GM12878 (cell line): Measurements from ENCODE around the gene CIROP. TPM values are rescaled to one million over a fixed set of nuclear protein-coding genes. Genes with fewer than 3 reads are reported as not detected.

Experiments used
- ATAC-seq: fragments of 200-7000 bp; cut with Tn5 transposase; 3 replicates; pipeline ENCODE4 v1.9.1; 2020; ENCODE audit warnings: mild to moderate bottlenecking, moderate library complexity
- BruUV-seq: library from RNA; stranded (reverse); fragments of 400-500 nt; replicated peaks from 2 replicates; lab custom pipeline; 2021; lab: Mats Ljungman, UMichigan
- CTCF ChIA-PET: fragments of 300-600 bp; sonication (Branson Sonifier 250); formaldehyde crosslinking; extraction: SDS; loops from one replicate; lab custom pipeline; 2021; ENCODE audit warnings: inconsistent platforms; lab: Yijun Ruan, JAX
- POLR2A ChIA-PET: fragments of 350-600 bp; formaldehyde crosslinking; extraction: SDS; loops from one replicate; lab custom pipeline; 2021; ENCODE audit warnings: inconsistent platforms; lab: Charles Lee
- RAD21 ChIA-PET: fragments of 300-600 bp; sonication (Branson Sonifier 250); formaldehyde crosslinking; loops from one replicate; lab custom pipeline; 2023; ENCODE audit warnings: antibody characterized with exemption; ENCODE audit not compliant: unreplicated experiment; lab: Charles Lee
- SMC1A ChIA-PET: fragments of 300-600 bp; sonication (Branson Sonifier 250); formaldehyde crosslinking; loops from one replicate; lab custom pipeline; 2023; ENCODE audit not compliant: unreplicated experiment, uncharacterized antibody; lab: Charles Lee
- DNase-seq: peaks from one replicate; pipeline ENCODE4 v3.0.0-alpha.2; 2011; ENCODE audit warnings: low read depth, low spot score
- FAIRE-seq: peaks from 3 replicates; lab custom pipeline; 2011; peaks lifted over from hg19 to GRCh38; lab: Jason Lieb, UNC
- H2AFZ ChIP-seq: 2 replicates; pipeline ENCODE4 v1.6.0; 2011; ENCODE audit warnings: low read depth, low read length, control low read depth; ENCODE audit not compliant: control insufficient read depth
- H3K27ac ChIP-seq: 2 replicates; pipeline ENCODE4 v1.5.1; 2011; ENCODE audit warnings: control low read depth; ENCODE audit not compliant: control insufficient read depth, insufficient read depth
- H3K27me3 ChIP-seq, 2 experiments: replicated peaks in 1 of 2; 2 replicates each; pipeline versions ENCODE4 v1.6.0 to v1.6.1; 2011; ENCODE audit warnings: low read length in 1 of 2; ENCODE audit not compliant: control insufficient read depth in 2 of 2, insufficient read depth in 2 of 2
- H3K36me3 ChIP-seq, 2 experiments: 2 replicates each; pipeline ENCODE4 v1.5.1; 2011; ENCODE audit warnings: low read length in 1 of 2; ENCODE audit not compliant: control insufficient read depth in 2 of 2, insufficient read depth in 2 of 2
- H3K4me1 ChIP-seq: 2 replicates; pipeline ENCODE4 v1.6.1; 2011; ENCODE audit warnings: mild to moderate bottlenecking, low read length, moderate library complexity, mixed read lengths; ENCODE audit not compliant: control insufficient read depth, insufficient read depth
- H3K4me2 ChIP-seq: 2 replicates; pipeline ENCODE4 v1.6.0; 2011; ENCODE audit warnings: control low read depth; ENCODE audit not compliant: control insufficient read depth, insufficient read depth
- H3K4me3 ChIP-seq: fragments of 200-600 bp; sonication (generic); 2 replicates; pipeline ENCODE4 v1.5.1; 2016
- H3K79me2 ChIP-seq: 2 replicates; pipeline ENCODE4 v1.6.0; 2011; ENCODE audit warnings: low read length; ENCODE audit not compliant: control insufficient read depth, insufficient read depth
- H3K9ac ChIP-seq: 2 replicates; pipeline ENCODE4 v1.8.0; 2011; ENCODE audit warnings: low read length, control low read depth, mixed read lengths; ENCODE audit not compliant: control insufficient read depth, insufficient read depth
- H3K9me3 ChIP-seq: replicated peaks from 3 replicates; pipeline ENCODE4 v1.5.1; 2011; ENCODE audit warnings: mild to moderate bottlenecking, low read length; ENCODE audit not compliant: control insufficient read depth, insufficient read depth
- H4K20me1 ChIP-seq: 2 replicates; pipeline ENCODE4 v1.6.0; 2011; ENCODE audit not compliant: control insufficient read depth, insufficient read depth
- IKZF1 ChIP-seq: fragments of 450-650 bp; conservative IDR thresholded peaks from 2 replicates; pipeline ENCODE4 v1.6.1; 2017; ENCODE audit warnings: antibody characterized with exemption, mild to moderate bottlenecking
- NFXL1 ChIP-seq: fragments of 450-650 bp; IDR thresholded peaks from 2 replicates; pipeline ENCODE4 v1.6.1; 2017; ENCODE audit warnings: antibody characterized with exemption, mild to moderate bottlenecking, borderline replicate concordance
- NKRF ChIP-seq: fragments of 450-650 bp; conservative IDR thresholded peaks from 2 replicates; pipeline ENCODE4 v1.6.1; 2017; ENCODE audit warnings: mild to moderate bottlenecking, moderate library complexity
- RB1 ChIP-seq: fragments of 450-650 bp; formaldehyde crosslinking; IDR thresholded peaks from 2 replicates; pipeline ENCODE4 v1.6.1; 2017; ENCODE audit warnings: mild to moderate bottlenecking, borderline replicate concordance
- STAT3 ChIP-seq: IDR thresholded peaks from 2 replicates; pipeline ENCODE4 v1.6.1; 2011; ENCODE audit warnings: low read depth, low read length, improper control_type of control experiment
- WGBS: methylation state at CpG from one replicate; pipeline ENCODE4 v1.1.6; 2016; ENCODE audit warnings: low lambda C conversion rate; ENCODE audit not compliant: insufficient replicate concordance, insufficient coverage; ENCODE audit errors: missing lambda C conversion rate; 5-methylcytosine and 5-hydroxymethylcytosine counted together
- in situ Hi-C: fragments of 300-500 bp; cut with MboI; formaldehyde crosslinking; loops from 9 replicates; pipeline ENCODE4 v1.14.3; 2018; ENCODE audit warnings: mixed read lengths
- intact Hi-C: fragments of 100-400 bp; cut with micrococcal nuclease; formaldehyde crosslinking; loops from one replicate; pipeline ENCODE4 v1.14.2; 2022; ENCODE audit not compliant: unreplicated experiment
- polyA plus RNA-seq, 11 experiments: library from polyadenylated mRNA; depleted of rRNA in 4 of 11; unstranded in 6 of 11; stranded (reverse) in 5 of 11; fragments of >200 nt; fragmentation: Nextera tagmentation in 4 of 11; fragmentation: Illumina TruSeq in 1 of 11; extraction: Ambion mirVana in 4 of 11; extraction: Trizol in 1 of 11; gene quantifications; 1 replicate in 1 of 11; 2 replicates in 10 of 11; pipeline versions ENCODE4 v1.2.1 to v1.2.3, GENCODE V29; 2011 to 2016; ENCODE audit warnings: inconsistent platforms in 2 of 11, missing spikeins in 2 of 11, low read depth in 1 of 11
- total RNA-seq, 4 experiments: library from RNA; depleted of rRNA in 3 of 4; stranded (reverse); fragments of >200 nt in 3 of 4; fragmentation: Illumina TruSeq in 1 of 4; extraction: Trizol in 1 of 4; gene quantifications; 2 replicates each; pipeline versions ENCODE4 v1.2.1 to v1.2.3, GENCODE V29; 2013 to 2021

Gene CIROP
- total and polyA plus RNA-seq, 10 of the 15 experiments (the other 5 are each of a cell fraction or from before 2014, with no cell fraction given), result not detected

DNA sequence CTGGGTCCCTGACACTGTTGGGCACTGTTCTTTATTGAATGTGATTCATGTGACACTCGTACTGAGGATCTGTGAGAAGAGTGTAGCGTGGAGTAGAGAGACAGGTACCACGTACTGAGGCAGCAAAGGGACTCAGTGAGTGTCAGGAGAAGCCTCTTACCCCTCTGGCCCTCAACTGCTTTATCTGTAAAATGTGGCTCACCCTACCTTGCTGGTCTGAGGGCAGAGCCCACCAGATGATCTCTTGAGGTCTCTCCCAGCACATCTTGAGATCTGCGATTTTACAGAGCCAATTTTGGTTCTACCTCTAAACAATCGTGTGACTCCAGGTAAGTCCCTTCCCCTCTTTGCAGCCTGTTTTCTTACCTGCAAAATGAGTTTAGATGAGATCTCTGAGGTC is 11.1 kb upstream of the CIROP start:
- ATAC-seq, result no peak
- in situ Hi-C loops, result no loop called here
- 27% methylated on average over 5 of the region's 5 CpGs for WGBS
- ChIA-PET RAD21 (no interaction called here), CTCF (interaction anchor here (1.2 kb wide), 1 partner anchor 39 kb away, joined by 3 read pairs; no protein-coding TSS in a partner anchor), POLR2A (no interaction called here), SMC1A (no interaction called here)
- peaks cover 0 to 7% of the 10 kb centered on the region in 2 experiments; a peak in 3 of 4 replicates for H3K27me3 ChIP-seq
- no peak overlapping the region for H3K9ac ChIP-seq
- DNase-seq, result no peak
- H3K27ac ChIP-seq, result no peak overlapping the region
- H3K4me3 ChIP-seq, result no peak overlapping the region
- no peaks in the 10 kb centered on the region for H3K36me3 ChIP-seq
- FAIRE-seq, result no peak
- no peaks in the 10 kb centered on the region for H3K79me2 ChIP-seq
- no peak overlapping the region for H3K4me2 ChIP-seq
- no TSS peak for BruUV-seq
- H3K4me1 ChIP-seq, result peaks cover 13% of the 10 kb centered on the region
- H2AFZ ChIP-seq, result no peak overlapping the region
- intact Hi-C loops, result no loop called here
- no peak for TF ChIP-seq NFXL1
- TF ChIP-seq STAT3, result no peak
- no peak for TF ChIP-seq NKRF
- TF ChIP-seq RB1, result no peak
- TF ChIP-seq IKZF1, result no peak
- H4K20me1 ChIP-seq, result no peaks in the 10 kb centered on the region
- H3K9me3 ChIP-seq, result no peaks in the 10 kb centered on the region
